WTC11 (cell line): ENCODE results near the gene MXRA7. TPM values are rescaled to one million over a fixed set of nuclear protein-coding genes. Genes with fewer than 3 reads are reported as not detected.

Source experiments
- ATAC-seq: fragments of 200-7000 bp; cut with Tn5 transposase; 2 replicates; pipeline ENCODE4 v1.10.0; 2021; ENCODE audit warnings: mild to moderate bottlenecking, moderate library complexity
- CTCF ChIA-PET: fragments of 300-600 bp; sonication (Branson Sonifier 250); formaldehyde crosslinking; loops from one replicate; lab custom pipeline; 2021; ENCODE audit warnings: antibody characterized with exemption; lab: Charles Lee
- POLR2A ChIA-PET: fragments of 350-600 bp; sonication (Branson Sonifier 250); formaldehyde crosslinking; loops from one replicate; lab custom pipeline; 2021; ENCODE audit warnings: antibody characterized with exemption; lab: Charles Lee
- DNase-seq: peaks from one replicate; pipeline ENCODE4 v3.0.0; 2021; ENCODE audit warnings: low spot score
- H3K27ac Mint-ChIP-seq: 2 replicates; pipeline ENCODE4 v1.8.0; 2021; ENCODE audit warnings: mixed read lengths
- H3K27me3 Mint-ChIP-seq: 2 replicates; pipeline ENCODE4 v1.8.0; 2021; ENCODE audit warnings: low read depth, mild to moderate bottlenecking, moderate library complexity, mixed read lengths
- H3K36me3 Mint-ChIP-seq: 2 replicates; pipeline ENCODE4 v1.8.0; 2021; ENCODE audit warnings: mixed read lengths
- H3K4me1 Mint-ChIP-seq: 2 replicates; pipeline ENCODE4 v1.8.0; 2022; ENCODE audit warnings: mixed read lengths
- H3K4me3 Mint-ChIP-seq: 2 replicates; pipeline ENCODE4 v1.8.0; 2021; ENCODE audit warnings: mild to moderate bottlenecking, moderate library complexity, mixed read lengths
- H3K9me3 Mint-ChIP-seq: 2 replicates; pipeline ENCODE4 v1.8.0; 2021; ENCODE audit warnings: mixed read lengths
- ATF1 ChIP-seq: sonication (generic); formaldehyde crosslinking; IDR thresholded peaks from 2 replicates; pipeline ENCODE4 v1.8.1; 2023; ENCODE audit warnings: mild to moderate bottlenecking, moderate library complexity, missing genetic modification reagents
- E2F1 ChIP-seq: sonication (generic); formaldehyde crosslinking; IDR thresholded peaks from 2 replicates; pipeline ENCODE4 v1.8.0; 2022; ENCODE audit warnings: mild to moderate bottlenecking, missing genetic modification reagents
- ELF4 ChIP-seq: sonication (generic); formaldehyde crosslinking; IDR thresholded peaks from 2 replicates; pipeline ENCODE4 v1.8.1; 2022; ENCODE audit warnings: low read depth, mild to moderate bottlenecking, moderate library complexity, missing genetic modification reagents
- FOXK1 ChIP-seq: sonication (generic); formaldehyde crosslinking; IDR thresholded peaks from 2 replicates; pipeline ENCODE4 v1.8.0; 2022; ENCODE audit warnings: mild to moderate bottlenecking, moderate library complexity, missing genetic modification reagents
- NFATC4 ChIP-seq: fragments of 250-450 bp; sonication (Bioruptor Pico); IDR thresholded peaks from 2 replicates; pipeline ENCODE4 v1.9.0; 2021; ENCODE audit warnings: mild to moderate bottlenecking
- OVOL2 ChIP-seq: fragments of 250-450 bp; sonication (Bioruptor Pico); IDR thresholded peaks from 2 replicates; pipeline ENCODE4 v1.9.0; 2021; ENCODE audit warnings: mild to moderate bottlenecking, borderline replicate concordance
- USF2 ChIP-seq: sonication (generic); formaldehyde crosslinking; IDR thresholded peaks from 2 replicates; pipeline ENCODE4 v1.8.1; 2023; ENCODE audit warnings: mild to moderate bottlenecking, missing genetic modification reagents, moderate library complexity
- ZNF138 ChIP-seq: sonication (generic); formaldehyde crosslinking; conservative IDR thresholded peaks from 2 replicates; pipeline ENCODE4 v1.8.1; 2022; ENCODE audit warnings: mild to moderate bottlenecking, moderate library complexity, missing genetic modification reagents
- ZNF232 ChIP-seq: sonication (generic); formaldehyde crosslinking; IDR thresholded peaks from 2 replicates; pipeline ENCODE4 v1.8.0; 2022; ENCODE audit warnings: mild to moderate bottlenecking, missing genetic modification reagents
- ZNF317 ChIP-seq: sonication (generic); formaldehyde crosslinking; IDR thresholded peaks from 2 replicates; pipeline ENCODE4 v1.8.1; 2023; ENCODE audit warnings: low read depth, mild to moderate bottlenecking, moderate library complexity, missing genetic modification reagents, borderline replicate concordance
- ZNF423 ChIP-seq: fragments of 250-450 bp; sonication (Bioruptor Pico); IDR thresholded peaks from 2 replicates; pipeline ENCODE4 v2.1.2; 2022; ENCODE audit warnings: mild to moderate bottlenecking, moderate library complexity
- ZNF425 ChIP-seq: fragments of 250-450 bp; sonication (Bioruptor Pico); conservative IDR thresholded peaks from 2 replicates; pipeline ENCODE4 v1.9.0; 2021; ENCODE audit warnings: mild to moderate bottlenecking
- ZNF512 ChIP-seq: sonication (generic); formaldehyde crosslinking; IDR thresholded peaks from 2 replicates; pipeline ENCODE4 v1.8.1; 2022; ENCODE audit warnings: missing genetic modification reagents, borderline replicate concordance
- total RNA-seq: library from RNA; stranded (reverse); gene quantifications from 3 replicates; pipeline ENCODE4 v1.2.3, GENCODE V29; 2021
- TF ChIP-seq, protein P1 (sequence below): fragments of 250-450 bp; sonication (Bioruptor Pico); IDR thresholded peaks from 2 replicates; pipeline ENCODE4 v1.9.0; 2021; ENCODE audit warnings: moderate library complexity, mild to moderate bottlenecking, inconsistent platforms, borderline replicate concordance
- TF ChIP-seq, protein P2 (sequence below): sonication (generic); formaldehyde crosslinking; IDR thresholded peaks from 2 replicates; pipeline ENCODE4 v1.8.0; 2022; ENCODE audit warnings: mild to moderate bottlenecking, missing genetic modification reagents

MXRA7 gene
- total RNA-seq, 1 experiment from 2014 or later: 46.5 TPM

DNA sequence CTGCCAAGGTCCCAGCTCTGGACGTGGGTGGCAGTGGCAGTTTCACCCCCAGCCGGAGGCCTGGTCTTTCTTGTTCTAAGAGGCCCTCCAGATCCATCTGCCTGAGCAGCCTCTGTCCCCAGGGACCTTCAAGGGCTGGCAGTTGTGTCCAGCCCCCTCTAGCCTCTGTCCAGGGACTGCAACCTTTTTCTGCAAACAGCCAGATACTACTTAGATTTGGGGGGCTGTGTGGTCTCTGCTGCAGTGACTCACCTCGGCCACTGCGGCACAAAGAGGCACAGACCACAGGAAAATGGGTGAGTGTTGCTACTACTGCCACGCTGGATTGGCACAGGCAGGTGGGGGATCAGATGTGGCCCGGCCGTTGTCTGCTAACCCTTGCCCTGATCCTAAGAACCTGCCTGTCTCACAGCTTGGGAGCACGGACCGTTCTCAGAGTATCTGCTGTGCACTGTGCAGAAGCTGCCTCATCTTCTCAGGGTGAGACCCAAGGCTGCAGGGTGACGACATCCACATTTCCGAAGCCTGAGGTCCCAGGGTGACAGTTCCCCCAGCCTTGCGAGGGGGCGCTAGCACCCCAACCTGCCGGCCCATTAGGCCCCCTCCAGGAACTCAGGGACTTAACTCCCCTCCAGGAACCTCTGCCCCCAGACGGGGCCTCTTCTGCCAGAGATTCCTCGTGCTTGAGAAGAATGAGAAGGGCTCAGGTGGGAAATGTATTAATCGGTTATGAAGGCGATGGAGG lies 27.6 kb downstream of the MXRA7 start:
- TF ChIP-seq, protein P1, sequence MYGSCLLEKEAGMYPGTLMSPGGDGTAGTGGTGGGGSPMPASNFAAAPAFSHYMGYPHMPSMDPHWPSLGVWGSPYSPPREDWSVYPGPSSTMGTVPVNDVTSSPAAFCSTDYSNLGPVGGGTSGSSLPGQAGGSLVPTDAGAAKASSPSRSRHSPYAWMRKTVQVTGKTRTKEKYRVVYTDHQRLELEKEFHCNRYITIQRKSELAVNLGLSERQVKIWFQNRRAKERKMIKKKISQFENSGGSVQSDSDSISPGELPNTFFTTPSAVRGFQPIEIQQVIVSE: no peak
- CTCF ChIA-PET: interaction anchor here (0.6 to 2.5 kb wide), 10 partner anchors 7 to 161 kb away, joined by 3 to 19 read pairs (median 6); no protein-coding TSS in a partner anchor
- Mint-ChIP-seq H3K27me3 (no peaks in the 10 kb centered on the region), H3K27ac (peak overlapping the region; percentile 27; the same call in 1 of the 2 replicates), H3K36me3 (no peaks in the 10 kb centered on the region), H3K4me3 (no peak overlapping the region), H3K4me1 (peaks cover 11% of the 10 kb centered on the region), H3K9me3 (no peaks in the 10 kb centered on the region)
- peak; percentile 39 for ATAC-seq
- DNase-seq: peak; percentile 66
- POLR2A ChIA-PET: no interaction called here

DNA sequence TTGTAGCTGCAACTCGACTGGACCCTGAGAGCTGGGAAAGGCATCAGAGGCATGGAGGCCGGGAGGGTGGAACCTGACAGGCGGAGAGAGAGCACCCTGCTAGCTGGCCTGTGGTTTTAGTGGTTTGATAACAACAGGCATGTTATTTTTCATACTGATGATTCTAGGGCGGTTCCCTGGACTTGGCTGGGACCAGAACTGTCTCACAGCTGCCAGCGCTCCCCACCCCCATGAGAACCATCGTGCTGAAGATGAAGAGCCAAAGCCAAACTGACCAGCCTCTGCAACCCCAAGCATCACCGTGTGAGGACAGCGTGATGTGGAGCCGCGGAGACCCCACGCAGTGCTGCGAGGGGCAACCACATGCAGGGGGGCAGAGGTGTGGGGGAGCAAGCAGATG lies 28.5 kb downstream of the MXRA7 start:
- Mint-ChIP-seq H3K4me3 (no peak overlapping the region), H3K27ac (no peak overlapping the region), H3K27me3 (no peaks in the 10 kb centered on the region), H3K36me3 (no peaks in the 10 kb centered on the region), H3K9me3 (no peaks in the 10 kb centered on the region), H3K4me1 (peaks cover 8% of the 10 kb centered on the region)
- TF ChIP-seq ZNF512 (CRISPR knock-in tag) (no peak), FOXK1 (CRISPR knock-in tag) (no peak), ZNF425 (CRISPR knock-in tag) (no peak), ATF1 (CRISPR knock-in tag) (no peak), ZNF138 (CRISPR knock-in tag) (no peak), E2F1 (CRISPR knock-in tag) (no peak), ELF4 (CRISPR knock-in tag) (no peak), ZNF232 (CRISPR knock-in tag) (no peak), USF2 (CRISPR knock-in tag) (no peak), ZNF423 (CRISPR knock-in tag) (no peak), NFATC4 (no peak), ZNF317 (CRISPR knock-in tag) (no peak), OVOL2 (CRISPR knock-in tag) (no peak)
- TF ChIP-seq, protein P2, sequence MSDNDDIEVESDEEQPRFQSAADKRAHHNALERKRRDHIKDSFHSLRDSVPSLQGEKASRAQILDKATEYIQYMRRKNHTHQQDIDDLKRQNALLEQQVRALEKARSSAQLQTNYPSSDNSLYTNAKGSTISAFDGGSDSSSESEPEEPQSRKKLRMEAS (CRISPR knock-in tag): no peak
- ChIA-PET CTCF (interaction anchor here (0.6 to 2.6 kb wide), 28 partner anchors 8 to 533 kb away, joined by 3 to 69 read pairs (median 12); partner anchors contain the start of genes JMJD6, METTL23, MGAT5B and PRPSAP1), POLR2A (no interaction called here)
- DNase-seq (no peak), ATAC-seq (no peak)
